Brain pericyte (primary cell): ENCODE results near the gene PPRC1.

Experiments used
- DNase-seq: peaks from one replicate; pipeline ENCODE4 v3.0.0-alpha.2; 2012; ENCODE audit warnings: low read depth, low spot score

PPRC1 gene

DNA sequence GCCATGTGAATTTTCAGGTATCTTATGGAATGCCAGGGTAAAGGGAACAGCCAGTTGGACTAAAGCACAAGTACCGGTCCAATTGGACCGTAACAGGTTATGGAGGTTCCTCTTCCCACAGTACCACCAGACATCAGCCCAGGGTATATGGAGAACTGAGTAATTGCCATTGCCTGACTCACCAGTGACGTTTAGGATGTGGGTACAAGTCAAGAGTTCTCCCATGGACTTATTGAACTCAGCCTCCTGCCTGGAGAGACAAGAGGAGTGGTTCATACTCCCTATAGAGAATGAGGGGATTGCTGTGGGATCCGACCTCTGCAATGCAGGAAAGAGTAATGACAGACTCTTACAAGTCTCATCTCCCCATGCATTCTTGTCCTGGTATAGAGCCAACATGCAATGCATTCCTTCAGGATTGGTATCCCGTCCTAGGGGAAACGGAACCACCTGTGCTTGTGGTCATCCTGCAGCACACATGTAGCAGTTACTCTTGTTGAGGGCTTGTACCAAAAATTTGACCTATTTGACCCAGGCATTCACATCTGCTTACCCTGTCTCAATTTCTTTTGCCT lies 62.5 kb downstream of the PPRC1 start:
- DNase-seq: no peak

DNA sequence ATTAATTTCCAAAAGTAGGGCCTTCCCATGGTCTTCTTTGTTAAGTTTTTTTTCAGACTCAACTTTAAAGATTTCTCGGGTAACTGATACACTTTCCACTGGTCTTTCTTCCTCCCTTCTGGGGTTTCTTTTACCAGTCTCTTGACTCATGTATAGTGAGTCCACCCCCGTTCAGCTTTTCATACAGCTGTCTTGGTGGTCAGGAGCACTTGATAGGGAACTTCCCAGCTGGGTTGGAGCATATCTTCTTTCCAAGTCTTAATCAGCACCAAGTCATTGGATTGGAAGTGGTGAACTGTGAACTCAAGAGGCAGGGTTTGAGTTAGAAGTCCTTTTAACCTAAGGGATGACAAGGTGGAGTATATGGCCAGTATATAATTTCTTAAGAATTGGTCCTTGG lies 64.1 kb downstream of the PPRC1 start:
- DNase-seq: no peak

DNA sequence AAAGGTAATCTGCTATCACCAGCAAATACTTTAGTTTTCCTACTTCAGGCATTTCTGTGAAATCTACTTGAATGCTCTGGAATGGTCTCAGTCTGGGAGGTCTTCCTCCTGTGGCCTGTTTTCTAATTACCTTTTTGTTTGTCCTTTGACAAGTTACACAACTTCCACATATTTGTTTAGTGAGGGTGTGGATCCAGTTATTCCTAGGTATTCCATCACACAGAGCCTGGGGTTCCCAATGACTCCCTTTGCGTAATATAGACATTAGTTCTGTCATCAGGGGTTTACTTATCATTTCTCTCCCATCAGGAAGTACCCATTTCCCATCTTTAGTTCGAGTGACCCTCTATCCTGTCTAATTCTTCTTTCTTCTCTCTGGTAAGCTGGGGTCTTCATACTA lies 65.2 kb downstream of the PPRC1 start:
- DNase-seq: no peak
